AG20443 (cell line): ENCODE data around the gene PPT1.

ENCODE experiments used
- DNase-seq: peaks from one replicate; pipeline ENCODE4 v3.0.0; 2012; ENCODE audit warnings: low spot score, mixed read lengths

PPT1 gene

DNA sequence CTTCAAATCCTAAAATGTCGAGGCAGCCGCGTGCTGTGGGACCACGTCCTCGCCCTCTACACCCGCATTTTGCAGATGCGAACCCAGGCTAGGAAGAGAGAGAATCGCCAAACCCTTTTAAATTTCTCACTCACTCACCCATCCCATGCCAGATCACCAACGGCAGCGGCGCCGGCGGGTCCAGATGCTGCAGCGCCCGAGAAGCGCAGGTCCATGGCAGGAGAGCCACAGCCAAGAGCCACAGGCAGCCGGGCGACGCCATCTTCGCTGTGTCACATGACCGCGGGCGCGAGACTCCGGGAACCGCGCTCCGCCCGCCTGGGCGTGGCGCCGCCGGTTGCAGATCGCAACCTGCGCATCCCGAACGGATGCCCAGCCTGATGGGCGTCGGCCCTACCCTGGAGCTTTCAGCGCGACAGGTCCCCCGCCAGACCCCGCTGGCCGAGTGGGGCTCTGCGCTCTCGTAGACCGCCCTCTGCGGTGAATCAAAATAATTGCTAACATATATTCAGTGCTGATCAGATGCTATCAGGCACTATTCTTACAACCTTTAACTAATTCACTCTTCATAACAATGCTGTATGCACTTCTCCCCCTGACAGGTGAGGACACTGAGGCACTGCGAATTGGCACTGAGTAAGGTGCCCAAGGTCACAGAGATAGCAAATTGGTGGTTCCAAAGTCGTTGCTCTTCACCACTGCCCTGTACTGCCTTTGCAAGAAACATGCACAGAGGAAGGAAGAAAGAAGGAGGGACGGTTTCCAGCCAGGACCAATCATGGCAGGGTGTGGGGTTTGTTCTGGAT lies at the start of gene PPT1:
TSS of gene PPT1 (minus strand) at position 276 of the 806 bp plus-strand sequence. CDS start at position 262, 14 bp downstream.
- DNase-seq, result peak; percentile 93

GRCh38 chr1:40143891-40144575 lies 47.0 kb upstream of the PPT1 start:
- peak; percentile 67 for DNase-seq

- DNase-seq, result peak; percentile 44
These were observed 45.0 kb upstream of the PPT1 start for GRCh38 chr1:40141878-40142535.

DNA sequence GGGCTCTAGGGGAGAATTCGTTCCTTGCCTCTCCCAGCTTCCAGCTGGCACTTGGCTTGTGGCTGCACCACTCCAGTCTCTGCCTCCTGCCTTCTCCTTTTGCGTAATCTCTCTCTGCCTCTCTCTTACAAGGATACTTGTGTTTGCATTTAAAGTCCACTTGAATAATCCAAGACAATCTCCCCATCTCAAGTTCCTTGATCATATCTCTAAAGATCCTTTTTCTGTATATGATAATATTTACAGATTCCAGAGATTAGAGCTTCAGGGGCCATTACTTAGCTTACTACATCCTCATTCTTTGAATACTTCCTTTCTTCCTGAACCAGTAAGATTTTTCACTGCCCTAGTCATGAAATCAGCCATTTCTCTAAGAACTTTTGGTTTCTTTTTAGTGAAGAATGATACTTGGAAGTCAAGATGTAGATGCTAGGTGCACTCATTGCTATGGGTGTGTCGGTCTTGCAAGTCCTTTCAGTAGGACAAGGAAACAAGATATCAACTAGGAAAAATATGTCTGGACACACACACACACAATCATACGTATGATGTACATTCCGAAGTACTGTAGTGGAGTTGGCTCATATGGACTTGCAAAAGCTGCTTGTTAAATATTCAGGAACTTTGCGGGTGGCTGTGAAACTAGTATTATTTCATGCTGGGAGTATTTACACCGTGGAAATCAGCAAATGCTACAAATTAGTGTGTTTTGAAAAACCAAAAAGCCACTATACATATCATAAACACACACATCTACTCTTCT lies 43.3 kb upstream of the PPT1 start:
- peak; percentile 17 for DNase-seq

DNA sequence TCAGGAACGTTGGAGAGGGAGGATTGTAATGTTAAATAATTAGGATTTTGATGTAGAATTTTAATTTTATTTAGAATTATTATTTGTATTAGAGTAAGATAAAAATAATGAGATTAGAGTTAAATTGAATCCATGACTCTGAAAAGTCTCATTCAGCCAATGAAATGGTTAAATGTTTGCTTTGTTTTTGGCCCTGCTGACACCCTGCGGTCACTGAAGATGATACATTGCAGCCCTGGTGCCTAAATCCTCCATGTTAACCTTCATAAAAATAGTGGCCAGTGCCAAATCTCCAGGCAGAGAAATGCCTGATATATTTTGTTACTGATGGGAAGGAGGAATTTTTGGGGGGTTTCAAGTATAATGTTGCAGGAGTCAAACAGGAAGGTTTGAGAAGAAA lies 36.8 kb upstream of the PPT1 start:
- DNase-seq, result no peak

- no peak for DNase-seq
These were observed 36.2 kb upstream of the PPT1 start for GRCh38 chr1:40133312-40133665.

GRCh38 chr1:40132383-40133311 lies 35.6 kb upstream of the PPT1 start:
- DNase-seq, result peak; percentile 41

- DNase-seq, result no peak
These were observed 33.8 kb upstream of the PPT1 start for GRCh38 chr1:40130892-40131291.

- DNase-seq, result no peak
These were observed 25.8 kb upstream of the PPT1 start for GRCh38 chr1:40122855-40123254.

GRCh38 chr1:40120128-40120527 lies 23.1 kb upstream of the PPT1 start:
- DNase-seq, result no peak

GRCh38 chr1:40114400-40114799 lies 17.3 kb upstream of the PPT1 start:
- DNase-seq, result no peak

DNA sequence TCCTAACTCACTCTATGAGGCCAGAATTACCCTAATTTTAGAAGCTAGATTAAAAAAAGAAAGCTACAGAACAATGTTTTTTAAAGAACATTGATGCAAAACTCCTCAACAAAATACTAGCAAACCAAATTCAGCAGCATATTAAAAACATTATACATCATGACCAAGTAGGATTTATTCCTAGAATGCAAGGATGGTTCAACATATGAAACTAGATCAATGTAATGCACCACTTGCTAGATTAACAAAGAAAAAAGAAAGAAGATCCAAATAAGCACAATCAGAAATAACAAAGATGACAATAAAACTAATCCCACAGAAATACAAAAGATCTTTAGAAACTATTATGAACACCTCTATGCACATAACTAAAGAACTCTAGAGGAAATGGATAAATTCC lies 13.3 kb upstream of the PPT1 start:
- no peak for DNase-seq

DNA sequence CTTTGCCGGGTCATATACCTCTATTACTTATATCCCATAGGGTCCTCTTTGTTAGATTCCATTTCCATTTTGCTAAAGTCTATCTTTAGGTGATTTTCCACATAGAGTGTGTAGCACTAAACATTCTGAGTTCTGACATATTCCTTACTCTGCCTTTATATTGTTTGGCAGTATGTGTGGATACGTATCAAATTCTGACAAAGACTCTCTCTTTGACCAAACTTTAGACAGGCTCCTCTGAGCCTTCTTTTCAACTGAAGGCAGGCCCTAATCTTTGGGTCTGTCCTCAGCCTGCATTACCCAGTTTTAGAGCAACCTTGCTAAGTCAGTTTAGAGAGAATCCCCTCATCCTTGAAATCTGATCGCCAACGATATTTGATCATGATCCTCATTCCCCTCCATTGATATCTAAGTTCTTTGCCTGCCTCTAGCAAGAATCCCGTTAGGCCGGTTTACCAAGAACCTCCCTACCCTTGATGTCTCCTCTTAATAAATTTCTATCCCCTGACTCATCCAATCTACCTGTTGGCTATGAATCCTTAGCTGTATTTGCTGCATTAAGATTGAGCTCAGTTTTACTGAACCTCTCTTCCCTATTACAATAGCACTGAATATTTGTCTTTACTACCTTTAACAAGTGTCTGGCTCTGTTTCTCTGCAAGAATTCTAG lies 10.4 kb upstream of the PPT1 start:
- DNase-seq, result no peak

DNA sequence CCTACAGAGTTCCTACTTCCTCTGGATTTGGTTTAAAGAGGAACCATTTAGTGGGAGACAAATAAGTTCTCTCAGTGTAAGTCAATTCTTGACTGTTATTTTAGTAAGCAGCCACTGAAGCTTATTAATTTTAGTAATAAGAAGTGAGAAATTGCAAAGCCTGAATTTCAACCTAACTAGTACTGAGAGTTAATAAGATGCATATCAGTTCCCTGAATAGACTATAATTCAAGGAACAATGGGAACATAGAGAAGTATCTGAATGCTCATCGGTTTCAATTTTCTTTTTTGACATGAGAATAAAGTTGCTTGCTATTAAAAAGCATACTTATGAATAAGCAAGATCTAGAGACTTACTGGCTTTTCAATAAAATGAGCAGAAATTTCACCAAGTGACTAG lies 8.0 kb upstream of the PPT1 start:
- no peak for DNase-seq

GRCh38 chr1:40102896-40103295 lies 5.8 kb upstream of the PPT1 start:
- DNase-seq, result no peak

GRCh38 chr1:40102038-40102437 lies 5.0 kb upstream of the PPT1 start:
- DNase-seq, result no peak

DNA sequence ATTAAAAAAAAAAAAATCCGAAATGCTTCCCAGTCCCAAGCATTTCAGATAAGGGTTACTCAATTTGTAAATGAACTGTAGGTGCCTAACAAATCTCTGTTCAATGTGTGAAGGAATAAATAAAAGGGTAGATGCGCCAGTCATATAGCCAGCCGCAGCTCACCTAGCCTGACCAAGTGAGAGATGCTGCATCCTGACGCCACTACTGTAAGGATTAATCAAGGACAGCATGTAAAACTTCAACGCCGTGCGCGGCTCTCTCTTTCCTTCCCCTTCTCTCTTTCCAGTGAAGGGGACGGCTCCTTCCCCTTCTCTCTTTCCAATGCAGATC lies 441 bp downstream of the PPT1 start:
- no peak for DNase-seq

DNA sequence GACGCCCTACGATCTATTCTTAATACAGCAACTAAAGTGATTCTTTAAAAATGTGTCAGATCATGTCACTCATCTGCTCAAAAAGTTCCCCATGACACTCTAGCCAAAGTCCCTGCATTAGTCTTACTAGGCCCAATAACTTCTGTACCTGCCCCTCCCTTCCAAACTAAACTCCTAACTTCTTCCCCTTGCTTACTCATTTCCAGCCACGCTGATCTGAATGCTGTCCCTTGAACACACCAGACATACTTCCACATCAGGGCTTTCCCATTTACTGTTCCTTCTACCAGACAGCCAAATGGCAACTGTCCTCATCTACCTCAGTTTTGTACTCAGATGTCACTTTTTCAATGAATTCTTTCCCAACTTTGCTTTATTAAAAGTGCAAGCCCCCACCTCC lies 1.2 kb downstream of the PPT1 start:
- DNase-seq, result no peak

- DNase-seq, result no peak
These were observed 2.5 kb downstream of the PPT1 start for GRCh38 chr1:40094466-40095110.
